Loucy (cell line): ENCODE results near the gene CNPY1.

Experiments used
- CTCF ChIP-seq: fragments of 200-600 bp; sonication (generic); conservative IDR thresholded peaks from 2 replicates; pipeline ENCODE4 v1.5.1; 2014; ENCODE audit warnings: mild to moderate bottlenecking, antibody characterized with exemption, low read length
- EZH2phosphoT487 ChIP-seq: fragments of 200-600 bp; IDR thresholded peaks from 2 replicates; pipeline ENCODE4 v1.6.1; 2018; ENCODE audit warnings: antibody characterized with exemption, mild to moderate bottlenecking, moderate library complexity, borderline replicate concordance

- TF ChIP-seq CTCF (no peak), EZH2phosphoT487 (no peak)
Observed at GRCh38 chr7:155463114-155463811, 83.1 kb downstream of the CNPY1 start.
